WERI-Rb-1 (cell line): Measurements from ENCODE around the gene BDH1.

Experiments
- DNase-seq: peaks from one replicate; pipeline ENCODE4 v3.0.0-alpha.2; 2020
- H3K27ac ChIP-seq: fragments of 250-450 bp; sonication (Bioruptor Pico); 2 replicates; pipeline ENCODE4 v1.5.1; 2020; ENCODE audit warnings: mild to moderate bottlenecking, moderate library complexity
- H3K27me3 ChIP-seq: fragments of 250-450 bp; sonication (Bioruptor Pico); 2 replicates; pipeline ENCODE4 v1.5.1; 2021; ENCODE audit warnings: mild to moderate bottlenecking, low read depth, moderate library complexity; ENCODE audit not compliant: insufficient read depth, severe bottlenecking
- H3K36me3 ChIP-seq: fragments of 250-450 bp; sonication (Bioruptor Pico); 2 replicates; pipeline ENCODE4 v1.5.1; 2020; ENCODE audit warnings: mild to moderate bottlenecking, moderate library complexity
- H3K4me3 ChIP-seq: 2 replicates; pipeline ENCODE4 v1.5.1; 2011; ENCODE audit warnings: low read depth, mild to moderate bottlenecking, control low read depth, low read length
- H3K9me3 ChIP-seq: fragments of 250-450 bp; sonication (Bioruptor Pico); 2 replicates; pipeline ENCODE4 v1.5.1; 2021; ENCODE audit warnings: mild to moderate bottlenecking, moderate library complexity; ENCODE audit not compliant: severe bottlenecking
- TF ChIP-seq, protein P1 (sequence below): IDR thresholded peaks from 2 replicates; pipeline ENCODE4 v1.5.1; 2011; ENCODE audit warnings: low read depth, mild to moderate bottlenecking, control low read depth, inconsistent platforms, low read length

BDH1 gene

DNA sequence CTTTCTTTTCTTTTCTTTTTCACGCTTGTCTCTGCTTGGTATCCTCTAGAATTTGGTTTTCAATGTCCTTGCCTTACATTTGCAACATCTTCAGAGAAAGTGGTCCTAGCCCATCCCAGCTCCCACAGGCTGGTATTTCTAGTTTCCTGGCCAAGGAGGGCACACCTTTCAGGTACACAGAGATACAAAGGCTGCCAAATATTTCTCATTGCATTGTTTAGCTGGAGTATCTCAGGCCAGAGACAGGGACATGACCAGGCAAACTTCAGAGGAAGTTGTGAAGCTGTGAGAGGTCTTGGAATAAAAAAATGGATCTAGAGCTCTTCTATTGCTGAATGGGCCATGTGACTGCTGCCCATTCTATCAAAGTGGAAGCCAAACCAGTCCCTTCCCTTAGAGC is 68.9 kb downstream of the BDH1 start:
- Histone ChIP-seq H3K27ac (no peak overlapping the region), H3K36me3 (no peaks in the 10 kb centered on the region), H3K4me3 (no peak overlapping the region), H3K27me3 (no peaks in the 10 kb centered on the region), H3K9me3 (no peaks in the 10 kb centered on the region)
- DNase-seq, result no peak
- TF ChIP-seq, protein P1, sequence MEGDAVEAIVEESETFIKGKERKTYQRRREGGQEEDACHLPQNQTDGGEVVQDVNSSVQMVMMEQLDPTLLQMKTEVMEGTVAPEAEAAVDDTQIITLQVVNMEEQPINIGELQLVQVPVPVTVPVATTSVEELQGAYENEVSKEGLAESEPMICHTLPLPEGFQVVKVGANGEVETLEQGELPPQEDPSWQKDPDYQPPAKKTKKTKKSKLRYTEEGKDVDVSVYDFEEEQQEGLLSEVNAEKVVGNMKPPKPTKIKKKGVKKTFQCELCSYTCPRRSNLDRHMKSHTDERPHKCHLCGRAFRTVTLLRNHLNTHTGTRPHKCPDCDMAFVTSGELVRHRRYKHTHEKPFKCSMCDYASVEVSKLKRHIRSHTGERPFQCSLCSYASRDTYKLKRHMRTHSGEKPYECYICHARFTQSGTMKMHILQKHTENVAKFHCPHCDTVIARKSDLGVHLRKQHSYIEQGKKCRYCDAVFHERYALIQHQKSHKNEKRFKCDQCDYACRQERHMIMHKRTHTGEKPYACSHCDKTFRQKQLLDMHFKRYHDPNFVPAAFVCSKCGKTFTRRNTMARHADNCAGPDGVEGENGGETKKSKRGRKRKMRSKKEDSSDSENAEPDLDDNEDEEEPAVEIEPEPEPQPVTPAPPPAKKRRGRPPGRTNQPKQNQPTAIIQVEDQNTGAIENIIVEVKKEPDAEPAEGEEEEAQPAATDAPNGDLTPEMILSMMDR, result no peak

GRCh38 chr3:197485143-197485542 is 70.6 kb downstream of the BDH1 start:
- Histone ChIP-seq H3K27me3 (no peaks in the 10 kb centered on the region), H3K4me3 (no peak overlapping the region), H3K36me3 (no peaks in the 10 kb centered on the region), H3K9me3 (no peaks in the 10 kb centered on the region), H3K27ac (no peak overlapping the region)
- TF ChIP-seq, protein P1, result no peak
- DNase-seq, result no peak

GRCh38 chr3:197484204-197484901 is 71.4 kb downstream of the BDH1 start:
- no peaks in the 10 kb centered on the region for H3K36me3 ChIP-seq
- H3K27ac ChIP-seq, result no peak overlapping the region
- H3K27me3 ChIP-seq, result no peaks in the 10 kb centered on the region
- no peak overlapping the region for H3K4me3 ChIP-seq
- no peaks in the 10 kb centered on the region for H3K9me3 ChIP-seq
- TF ChIP-seq, protein P1, result no peak
- no peak for DNase-seq

DNA sequence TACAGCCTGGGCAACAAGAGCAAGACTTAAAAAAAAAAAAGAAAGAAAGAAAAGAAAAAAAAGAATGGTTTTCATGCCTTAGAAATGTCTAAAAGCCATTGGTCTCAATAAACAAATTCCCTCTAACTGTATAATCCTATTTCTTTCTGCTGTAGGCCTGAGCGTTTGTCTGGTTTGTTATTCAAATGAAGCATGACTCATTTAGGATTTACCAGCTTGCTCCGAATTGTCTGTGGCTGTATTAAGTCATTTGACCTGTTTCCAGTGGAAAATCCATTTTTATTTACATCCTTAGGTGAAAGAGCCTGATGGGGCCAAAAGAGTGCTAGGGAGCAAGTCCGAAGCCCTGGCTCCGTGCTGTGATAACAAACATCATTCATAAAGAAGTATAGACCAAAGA is 73.8 kb downstream of the BDH1 start:
- no peak overlapping the region for H3K27ac ChIP-seq
- no peak overlapping the region for H3K4me3 ChIP-seq
- no peaks in the 10 kb centered on the region for H3K36me3 ChIP-seq
- no peaks in the 10 kb centered on the region for H3K27me3 ChIP-seq
- DNase-seq, result no peak
- TF ChIP-seq, protein P1, result no peak
- no peaks in the 10 kb centered on the region for H3K9me3 ChIP-seq

DNA sequence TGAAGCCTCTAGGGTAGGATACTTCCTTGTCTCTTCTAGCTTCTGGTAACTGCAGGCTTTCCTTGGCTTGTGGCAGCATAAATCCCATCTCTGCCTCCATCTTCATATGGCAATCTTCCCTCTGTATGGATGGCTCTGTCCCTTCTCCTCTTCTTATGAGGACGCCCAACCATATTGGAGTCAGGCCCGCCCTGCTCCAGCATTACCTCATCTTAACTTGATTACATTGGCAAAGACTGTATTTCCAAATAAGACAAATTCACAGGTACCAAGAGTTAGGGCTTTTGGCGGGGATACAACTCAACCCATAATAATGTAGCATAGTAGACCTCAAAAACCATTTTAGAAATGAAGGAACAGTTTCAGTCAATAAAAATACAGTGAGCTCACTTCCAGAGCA is 75.4 kb downstream of the BDH1 start:
- Histone ChIP-seq H3K36me3 (no peaks in the 10 kb centered on the region), H3K27me3 (no peaks in the 10 kb centered on the region), H3K9me3 (no peaks in the 10 kb centered on the region), H3K4me3 (no peak overlapping the region), H3K27ac (no peak overlapping the region)
- TF ChIP-seq, protein P1, result no peak
- no peak for DNase-seq
